CD8-positive, alpha-beta memory T cell (primary cell): ENCODE data around the gene TENM4. TPM values are rescaled to one million over a fixed set of nuclear protein-coding genes. Genes with fewer than 3 reads are reported as not detected.

ENCODE experiments used
- CTCF ChIA-PET: fragments of 350-600 bp; sonication (Branson Sonifier 250); formaldehyde crosslinking; loops from one replicate; lab custom pipeline; 2021; ENCODE audit warnings: antibody characterized with exemption; lab: Charles Lee
- POLR2A ChIA-PET: fragments of 350-600 bp; sonication (Branson Sonifier 250); formaldehyde crosslinking; loops from one replicate; lab custom pipeline; 2021; ENCODE audit warnings: antibody characterized with exemption; lab: Charles Lee
- DNase-seq, 5 donors: peaks; one replicate each; pipeline versions ENCODE4 v3.0.0 to v3.0.0-alpha.2; 2020 to 2022; ENCODE audit warnings: mixed read lengths in 1 of 5
- H3K27ac ChIP-seq: one replicate; pipeline ENCODE4 v1.7.0; 2013; ENCODE audit warnings: low read depth, mild to moderate bottlenecking, low read length, moderate library complexity
- H3K27me3 ChIP-seq: 2 replicates; pipeline ENCODE4 v1.7.0; 2013; ENCODE audit warnings: low read length, mild to moderate bottlenecking; ENCODE audit not compliant: insufficient read depth, poor library complexity, severe bottlenecking
- H3K36me3 ChIP-seq: 2 replicates; pipeline ENCODE4 v1.7.0; 2013; ENCODE audit warnings: mild to moderate bottlenecking, low read length, moderate library complexity; ENCODE audit not compliant: insufficient read depth
- H3K4me1 ChIP-seq: 2 replicates; pipeline ENCODE4 v1.7.0; 2013; ENCODE audit warnings: mild to moderate bottlenecking, low read length, moderate library complexity; ENCODE audit not compliant: insufficient read depth
- H3K4me3 ChIP-seq: 2 replicates; pipeline ENCODE4 v1.7.0; 2013; ENCODE audit warnings: mild to moderate bottlenecking, low read length
- H3K9me3 ChIP-seq: 2 replicates; pipeline ENCODE4 v1.7.0; 2013; ENCODE audit warnings: mild to moderate bottlenecking, low read length
- H3K27ac Mint-ChIP-seq, 8 donors: one replicate each; pipeline ENCODE4 v1.8.0; 2020 to 2021; ENCODE audit warnings: mixed read lengths in 8 of 8, mild to moderate bottlenecking in 6 of 8, inconsistent platforms in 3 of 8, moderate library complexity in 3 of 8
- H3K27me3 Mint-ChIP-seq, 2 donors: one replicate each; pipeline ENCODE4 v1.8.0; 2020 to 2021; ENCODE audit warnings: mixed read lengths in 2 of 2, mild to moderate bottlenecking in 1 of 2, moderate library complexity in 1 of 2
- H3K36me3 Mint-ChIP-seq, 3 donors: one replicate each; pipeline ENCODE4 v1.8.0; 2020 to 2021; ENCODE audit warnings: mixed read lengths in 3 of 3, inconsistent platforms in 1 of 3, mild to moderate bottlenecking in 1 of 3
- H3K4me1 Mint-ChIP-seq, 3 donors: one replicate each; pipeline ENCODE4 v1.8.0; 2020 to 2021; ENCODE audit warnings: mixed read lengths in 3 of 3, inconsistent platforms in 1 of 3, mild to moderate bottlenecking in 1 of 3
- H3K4me3 Mint-ChIP-seq, 7 donors: one replicate each; pipeline ENCODE4 v1.8.0; 2020 to 2021; ENCODE audit warnings: mixed read lengths in 7 of 7, mild to moderate bottlenecking in 6 of 7, moderate library complexity in 4 of 7, inconsistent platforms in 2 of 7
- H3K9me3 Mint-ChIP-seq, 5 donors: one replicate each; pipeline ENCODE4 v1.8.0; 2020 to 2022; ENCODE audit warnings: mixed read lengths in 5 of 5, mild to moderate bottlenecking in 3 of 5, moderate library complexity in 2 of 5, inconsistent platforms in 1 of 5
- polyA plus RNA-seq: library from polyadenylated mRNA; unstranded; fragments of 300-500 nt; fragmentation: Illumina TruSeq; gene quantifications from one replicate; pipeline ENCODE4 v1.2.3, GENCODE V29; 2021
- total RNA-seq, 2 experiments: library from RNA; stranded (reverse); gene quantifications; one replicate each; pipeline ENCODE4 v1.2.3, GENCODE V29; 2021

The TENM4 gene
- total and polyA plus RNA-seq, 3 experiments from 2014 or later = not detected

DNA sequence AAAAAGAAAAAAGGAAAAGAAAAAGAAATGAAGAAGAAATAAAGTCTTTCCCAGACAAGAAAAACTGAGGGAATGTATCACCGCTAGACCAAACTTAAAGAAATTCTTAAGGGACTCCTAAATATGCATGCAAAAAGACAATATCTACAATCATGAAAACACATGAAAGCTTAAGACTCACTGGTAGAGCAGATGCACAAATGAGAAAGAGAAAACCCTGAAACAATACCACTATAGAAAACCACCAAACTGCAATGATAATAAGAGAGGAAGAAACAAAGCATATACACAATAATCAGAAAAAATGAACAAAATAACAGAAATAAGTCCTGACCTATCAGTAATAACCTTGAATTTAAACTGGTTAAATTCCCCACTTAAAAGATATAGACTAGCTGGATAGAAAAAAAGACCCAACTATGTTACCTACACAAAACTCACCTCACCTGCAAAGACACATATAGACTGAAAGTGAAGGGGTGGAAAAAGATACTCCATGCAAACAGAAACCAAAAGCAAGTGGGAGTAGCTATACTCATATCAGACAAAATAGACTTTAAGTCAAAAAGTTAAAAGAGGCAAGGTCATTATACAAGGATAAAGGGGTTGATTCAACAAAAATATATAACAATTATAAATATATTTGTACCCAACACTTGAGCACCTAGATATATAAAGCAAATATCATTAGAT is 804.9 kb downstream of the TENM4 start:
- H3K4me1 Mint-ChIP-seq = no peaks in the 10 kb centered on the region
- ChIA-PET CTCF (interaction anchor here (1.2 to 1.6 kb wide), 2 partner anchors 9 to 10 kb away, joined by 4 to 6 read pairs; no protein-coding TSS in a partner anchor), POLR2A (no interaction called here)
- H3K36me3 Mint-ChIP-seq = no peaks in the 10 kb centered on the region
- Histone ChIP-seq H3K36me3 (no peaks in the 10 kb centered on the region), H3K9me3 (no peaks in the 10 kb centered on the region), H3K4me1 (no peaks in the 10 kb centered on the region), H3K27ac (no peak overlapping the region), H3K4me3 (no peak overlapping the region), H3K27me3 (no peaks in the 10 kb centered on the region)
- peak overlapping the region in 1 of 8 donors; percentile 4 for H3K27ac Mint-ChIP-seq
- H3K9me3 Mint-ChIP-seq = peaks cover 5 to 24% (median 19%) of the 10 kb centered on the region in 5 donors
- H3K4me3 Mint-ChIP-seq = no peak overlapping the region
- no peak for DNase-seq
- peaks cover 8 to 32% of the 10 kb centered on the region in 2 donors for H3K27me3 Mint-ChIP-seq

DNA sequence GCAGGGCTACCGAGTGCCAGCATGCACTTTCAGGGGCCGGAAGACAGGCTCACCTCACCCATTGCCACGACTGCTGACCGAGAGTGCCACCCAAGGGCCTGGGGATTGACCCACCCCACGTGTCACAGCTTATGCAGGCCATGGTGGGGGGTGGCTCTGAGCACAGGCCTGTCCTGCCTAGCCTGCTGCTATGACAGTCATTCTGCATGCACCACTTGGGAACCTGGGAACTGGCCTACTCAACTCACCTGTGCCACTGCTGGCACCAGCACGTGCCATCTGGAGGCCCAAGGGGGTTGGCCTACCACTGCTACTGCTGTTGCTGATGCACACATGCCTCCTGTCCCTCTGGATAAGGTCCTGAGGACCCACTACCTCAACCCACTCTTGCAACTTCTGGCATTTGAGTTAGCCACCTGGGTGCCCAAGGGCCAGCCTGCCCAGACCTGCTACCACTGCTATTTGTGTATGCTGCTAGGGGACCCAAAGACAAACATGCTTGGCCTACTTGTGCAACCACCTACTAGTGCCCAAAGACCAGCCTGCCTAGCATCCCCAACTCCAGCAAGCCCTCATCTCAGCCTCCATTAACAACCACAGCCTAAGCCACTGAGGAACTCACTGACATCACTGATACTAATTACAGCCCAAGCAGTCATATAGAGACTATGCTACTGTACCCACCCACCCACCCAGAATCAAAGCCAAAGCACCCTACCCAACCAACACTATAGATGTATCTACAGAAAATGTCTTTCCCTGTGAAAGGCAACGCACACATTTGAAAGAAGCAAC is 807.1 kb downstream of the TENM4 start:
- peaks cover 8 to 35% of the 10 kb centered on the region in 2 donors for H3K27me3 Mint-ChIP-seq
- no peak overlapping the region for H3K4me3 Mint-ChIP-seq
- Histone ChIP-seq H3K36me3 (no peaks in the 10 kb centered on the region), H3K9me3 (no peaks in the 10 kb centered on the region), H3K4me3 (no peak overlapping the region), H3K27ac (no peak overlapping the region), H3K27me3 (no peaks in the 10 kb centered on the region), H3K4me1 (no peaks in the 10 kb centered on the region)
- peak overlapping the region in 1 of 8 donors; percentile 76 for H3K27ac Mint-ChIP-seq
- no peak for DNase-seq
- ChIA-PET CTCF (no interaction called here), POLR2A (no interaction called here)
- no peaks in the 10 kb centered on the region for H3K4me1 Mint-ChIP-seq
- H3K36me3 Mint-ChIP-seq = peaks cover 0 to 7% (median 1%) of the 10 kb centered on the region in 3 donors
- peaks cover 22 to 43% (median 38%) of the 10 kb centered on the region in 5 donors for H3K9me3 Mint-ChIP-seq

DNA sequence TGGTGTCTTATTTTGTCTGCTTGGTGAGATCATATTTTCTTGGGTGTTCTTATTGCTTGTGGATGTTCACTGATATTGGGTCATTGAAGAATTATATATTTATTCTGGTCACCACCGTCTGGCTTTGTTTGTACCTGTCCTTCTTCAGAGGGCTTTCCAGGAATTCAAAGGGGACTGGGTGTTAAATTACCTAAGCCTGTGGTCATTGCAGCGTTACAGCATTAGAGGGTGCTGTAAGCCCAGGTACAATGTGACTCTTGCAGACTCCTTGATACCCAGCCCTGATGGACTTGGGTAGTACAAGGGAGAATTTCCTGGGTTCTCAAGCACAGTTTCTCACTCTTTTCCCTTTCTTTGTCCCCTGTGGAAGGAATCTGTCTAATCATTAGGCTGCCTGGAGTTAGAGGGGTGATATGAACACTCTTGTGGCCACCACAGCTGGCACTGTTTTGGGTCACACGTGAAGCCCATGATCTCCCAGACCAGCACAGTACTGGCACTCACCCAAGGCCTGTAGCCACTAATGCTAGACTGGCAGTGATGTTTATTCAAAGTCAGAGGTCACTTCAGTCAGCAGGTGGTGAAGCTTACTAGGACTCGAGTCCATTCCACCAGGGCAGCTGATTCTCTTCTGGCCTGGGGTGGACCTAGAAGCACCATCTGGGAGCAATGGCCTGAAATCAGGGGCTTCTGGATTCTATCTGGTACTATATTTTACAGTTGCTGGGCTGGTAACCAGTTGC is 810.1 kb downstream of the TENM4 start:
- H3K9me3 ChIP-seq = no peaks in the 10 kb centered on the region
- H3K4me1 ChIP-seq = no peaks in the 10 kb centered on the region
- Mint-ChIP-seq H3K27ac (no peak overlapping the region), H3K36me3 (peaks cover 0 to 7% (median 1%) of the 10 kb centered on the region in 3 donors), H3K27me3 (peaks cover 7 to 34% of the 10 kb centered on the region in 2 donors), H3K4me1 (no peaks in the 10 kb centered on the region), H3K4me3 (no peak overlapping the region), H3K9me3 (peaks cover 23 to 52% (median 37%) of the 10 kb centered on the region in 5 donors)
- H3K27me3 ChIP-seq = no peaks in the 10 kb centered on the region
- POLR2A ChIA-PET = no interaction called here
- CTCF ChIA-PET = no interaction called here
- no peak for DNase-seq
- H3K36me3 ChIP-seq = no peaks in the 10 kb centered on the region
- no peak overlapping the region for H3K4me3 ChIP-seq
- H3K27ac ChIP-seq = no peak overlapping the region

DNA sequence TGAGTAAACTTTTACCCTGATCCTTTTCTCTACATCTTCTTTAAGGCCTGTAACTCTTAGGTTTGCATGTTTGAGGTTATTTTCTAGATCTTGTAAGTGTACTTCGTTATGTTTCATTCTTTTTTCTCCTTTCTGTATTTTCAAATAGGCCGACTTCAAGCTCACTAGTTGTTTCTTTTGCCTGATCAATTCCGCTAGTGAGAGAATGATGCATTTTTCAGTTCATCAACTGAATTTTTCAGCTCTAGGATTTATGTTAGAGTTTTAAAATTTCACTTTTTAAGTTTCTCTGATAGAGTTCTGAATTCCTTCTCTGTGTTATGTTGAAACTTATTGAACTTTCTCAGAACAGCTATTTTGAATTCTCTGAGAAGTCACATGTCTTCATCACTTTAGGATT is 810.7 kb downstream of the TENM4 start:
- no peaks in the 10 kb centered on the region for H3K4me1 Mint-ChIP-seq
- peaks cover 23 to 52% (median 37%) of the 10 kb centered on the region in 5 donors for H3K9me3 Mint-ChIP-seq
- Histone ChIP-seq H3K27ac (no peak overlapping the region), H3K4me1 (no peaks in the 10 kb centered on the region), H3K4me3 (no peak overlapping the region), H3K27me3 (no peaks in the 10 kb centered on the region), H3K36me3 (no peaks in the 10 kb centered on the region), H3K9me3 (no peaks in the 10 kb centered on the region)
- CTCF ChIA-PET = no interaction called here
- H3K36me3 Mint-ChIP-seq = peaks cover 0 to 7% (median 1%) of the 10 kb centered on the region in 3 donors
- POLR2A ChIA-PET = no interaction called here
- H3K27me3 Mint-ChIP-seq = peaks cover 7 to 31% of the 10 kb centered on the region in 2 donors
- H3K4me3 Mint-ChIP-seq = no peak overlapping the region
- no peak for DNase-seq
- H3K27ac Mint-ChIP-seq = no peak overlapping the region

DNA sequence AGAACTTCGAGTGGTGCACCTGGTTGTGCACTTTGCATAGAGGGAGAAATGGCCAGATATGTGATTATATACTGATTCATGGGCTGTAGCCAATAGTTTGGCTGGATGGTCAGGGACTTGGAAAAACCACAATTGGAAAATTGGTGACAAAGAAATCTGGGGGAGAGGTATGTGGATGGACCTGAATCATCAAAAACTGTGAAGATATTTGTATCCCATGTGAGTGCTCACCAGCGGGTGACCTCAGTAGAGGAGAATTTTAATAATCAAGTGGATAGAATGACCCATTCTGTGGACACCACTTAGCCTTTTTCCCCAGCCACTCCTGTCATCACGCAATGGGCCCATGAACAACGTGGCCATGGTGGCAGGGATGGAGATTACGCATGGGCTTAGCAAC is 818.2 kb downstream of the TENM4 start:
- Mint-ChIP-seq H3K9me3 (peaks cover 0 to 15% (median 9%) of the 10 kb centered on the region in 5 donors), H3K27me3 (peaks cover 2 to 12% of the 10 kb centered on the region in 2 donors), H3K4me1 (no peaks in the 10 kb centered on the region), H3K27ac (no peak overlapping the region), H3K4me3 (no peak overlapping the region), H3K36me3 (peaks cover 0 to 4% (median 0%) of the 10 kb centered on the region in 3 donors)
- Histone ChIP-seq H3K4me1 (no peaks in the 10 kb centered on the region), H3K27ac (no peak overlapping the region), H3K27me3 (no peaks in the 10 kb centered on the region), H3K9me3 (no peaks in the 10 kb centered on the region), H3K4me3 (no peak overlapping the region), H3K36me3 (no peaks in the 10 kb centered on the region)
- ChIA-PET CTCF (no interaction called here), POLR2A (no interaction called here)
- DNase-seq = no peak

DNA sequence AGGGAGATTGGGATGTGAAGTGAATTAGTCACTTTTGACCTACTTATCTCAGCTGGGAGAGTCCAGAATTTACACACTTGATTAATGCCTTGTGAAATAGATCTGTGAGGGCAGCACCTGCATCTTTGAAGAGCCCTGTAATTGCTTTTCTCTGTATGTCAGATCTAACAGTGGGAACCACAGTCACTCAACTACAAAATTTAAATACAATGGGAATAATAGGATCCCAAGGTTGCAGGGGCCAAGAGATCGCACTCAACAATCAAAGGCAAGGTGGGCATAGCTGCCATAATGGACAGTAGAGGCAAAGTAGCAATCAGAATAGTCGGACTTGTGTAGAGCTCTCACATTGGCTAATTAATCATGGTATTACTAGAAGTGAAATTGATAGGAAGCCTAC is 820.7 kb downstream of the TENM4 start:
- H3K36me3 Mint-ChIP-seq = peaks cover 0 to 4% (median 0%) of the 10 kb centered on the region in 3 donors
- H3K4me3 Mint-ChIP-seq = no peak overlapping the region
- Histone ChIP-seq H3K27ac (no peak overlapping the region), H3K9me3 (no peaks in the 10 kb centered on the region), H3K36me3 (no peaks in the 10 kb centered on the region), H3K4me3 (no peak overlapping the region), H3K4me1 (no peaks in the 10 kb centered on the region), H3K27me3 (no peaks in the 10 kb centered on the region)
- H3K4me1 Mint-ChIP-seq = no peaks in the 10 kb centered on the region
- peaks cover 0 to 15% (median 8%) of the 10 kb centered on the region in 5 donors for H3K9me3 Mint-ChIP-seq
- CTCF ChIA-PET = no interaction called here
- POLR2A ChIA-PET = no interaction called here
- peaks cover 0 to 19% of the 10 kb centered on the region in 2 donors for H3K27me3 Mint-ChIP-seq
- DNase-seq = no peak
- H3K27ac Mint-ChIP-seq = no peak overlapping the region

DNA sequence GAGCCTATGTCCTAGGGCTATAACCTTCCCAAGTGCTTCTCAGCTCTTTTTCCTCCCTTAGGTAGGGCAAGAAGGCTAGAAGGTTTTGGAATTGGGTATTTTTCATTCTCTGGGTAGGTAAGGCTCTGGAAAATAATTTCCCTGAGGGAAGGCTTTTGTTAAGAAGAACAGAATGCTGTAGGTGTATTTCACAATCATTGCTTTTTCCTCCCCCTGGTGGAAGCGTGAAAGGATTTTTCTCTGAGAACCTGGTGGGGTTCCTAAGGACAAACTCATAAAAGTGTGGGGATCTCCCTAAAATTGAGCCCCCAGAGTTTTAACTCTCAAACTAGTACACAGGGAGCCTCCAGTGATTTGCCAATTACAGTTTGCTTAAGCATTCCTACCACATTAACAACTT is 825.1 kb downstream of the TENM4 start:
- Histone ChIP-seq H3K27me3 (no peaks in the 10 kb centered on the region), H3K27ac (no peak overlapping the region), H3K4me3 (no peak overlapping the region), H3K9me3 (no peaks in the 10 kb centered on the region), H3K4me1 (no peaks in the 10 kb centered on the region), H3K36me3 (no peaks in the 10 kb centered on the region)
- Mint-ChIP-seq H3K4me1 (no peaks in the 10 kb centered on the region), H3K27me3 (peaks cover 6 to 32% of the 10 kb centered on the region in 2 donors), H3K27ac (no peak overlapping the region), H3K36me3 (peaks cover 0 to 4% (median 0%) of the 10 kb centered on the region in 3 donors), H3K9me3 (peaks cover 0 to 13% (median 5%) of the 10 kb centered on the region in 5 donors), H3K4me3 (no peak overlapping the region)
- no peak for DNase-seq
- CTCF ChIA-PET = no interaction called here
- POLR2A ChIA-PET = no interaction called here
